RPMI8226 (cell line): ENCODE data around the gene RPL12.
A peak's percentile ranks its signal among the peaks of the same experiment; 100 is the strongest.

Experiments used
- DNase-seq: peaks from one replicate; pipeline ENCODE4 v3.0.0-alpha.2; 2015

RPL12 gene

GRCh38 chr9:127450830-127451607, at the start of gene RPL12, which contains the start of gene LRSAM1:
RPL12 (minus strand) TSS chr9:127451406; CDS start chr9:127451317, 89 bp downstream.
LRSAM1 (plus strand) TSS chr9:127451510; CDS start chr9:127454528, 3,018 bp downstream.
- DNase-seq: peak; percentile 99

- no peak for DNase-seq
These were observed 49.7 kb upstream of the RPL12 start for GRCh38 chr9:127500862-127501261.

- no peak for DNase-seq
These were observed 49.2 kb upstream of the RPL12 start for GRCh38 chr9:127500399-127500798.

- DNase-seq: no peak
These were observed 47.1 kb upstream of the RPL12 start for GRCh38 chr9:127498298-127498697.

GRCh38 chr9:127497656-127498290, 46.6 kb upstream of the RPL12 start:
- no peak for DNase-seq

GRCh38 chr9:127496974-127497373, 45.8 kb upstream of the RPL12 start:
- DNase-seq: no peak

- DNase-seq: no peak
These were observed 44.8 kb upstream of the RPL12 start for GRCh38 chr9:127495884-127496555.

- DNase-seq: no peak
These were observed 43.1 kb upstream of the RPL12 start for GRCh38 chr9:127494304-127494702.

GRCh38 chr9:127493592-127494303, 42.5 kb upstream of the RPL12 start:
- DNase-seq: no peak

- no peak for DNase-seq
These were observed 41.4 kb upstream of the RPL12 start for GRCh38 chr9:127492616-127493015.

GRCh38 chr9:127491516-127491915, 40.3 kb upstream of the RPL12 start:
- no peak for DNase-seq

- DNase-seq: no peak
These were observed 39.5 kb upstream of the RPL12 start for GRCh38 chr9:127490535-127491230.

- DNase-seq: no peak
These were observed 38.4 kb upstream of the RPL12 start for GRCh38 chr9:127489471-127490115.

GRCh38 chr9:127488946-127489345, 37.7 kb upstream of the RPL12 start:
- DNase-seq: no peak

- no peak for DNase-seq
These were observed 34.8 kb upstream of the RPL12 start for GRCh38 chr9:127485995-127486394.

GRCh38 chr9:127482662-127483061, 31.5 kb upstream of the RPL12 start:
- no peak for DNase-seq

GRCh38 chr9:127479507-127480081, 28.4 kb upstream of the RPL12 start:
- DNase-seq: no peak

GRCh38 chr9:127474592-127474991, 23.4 kb upstream of the RPL12 start:
- DNase-seq: no peak

GRCh38 chr9:127473932-127474331, 22.7 kb upstream of the RPL12 start:
- DNase-seq: no peak

GRCh38 chr9:127473501-127473900, 22.3 kb upstream of the RPL12 start:
- no peak for DNase-seq

GRCh38 chr9:127470662-127471061, 19.5 kb upstream of the RPL12 start:
- no peak for DNase-seq

- DNase-seq: no peak
These were observed 16.4 kb upstream of the RPL12 start for GRCh38 chr9:127467621-127468020.
